Activated CD4-positive, alpha-beta T cell treated with anti-CD3 and anti-CD28 coated beads, Interleukin-2, amount 50 U/mL, for 24 hours (primary cell): ENCODE data around the gene OPN1MW3.
"Not testable (repeated sequence)": the region's sequence is repeated elsewhere in the genome, so short reads cannot be mapped to it uniquely, and the experiment has no call there.

ENCODE experiments used
- DNase-seq, 2 donors: peaks; one replicate each; pipeline ENCODE4 v3.0.0-alpha.2; 2020; ENCODE audit warnings: low read depth in 1 of 2, low spot score in 1 of 2

Gene OPN1MW3

GRCh38 chrX:154257282-154257681 is at the start of gene OPN1MW3:
Gene OPN1MW3 (plus strand): TSS chrX:154257582. CDS start chrX:154257620, 38 bp downstream.
- not testable (repeated sequence) for DNase-seq

GRCh38 chrX:154209670-154210418 is 47.5 kb upstream of the OPN1MW3 start:
- not testable (repeated sequence) for DNase-seq

GRCh38 chrX:154211057-154211456 is 46.3 kb upstream of the OPN1MW3 start:
- DNase-seq, result not testable (repeated sequence)

GRCh38 chrX:154211499-154211898 is 45.9 kb upstream of the OPN1MW3 start:
- DNase-seq, result not testable (repeated sequence)

- DNase-seq, result not testable (repeated sequence)
Observed at GRCh38 chrX:154219456-154219855, 37.9 kb upstream of the OPN1MW3 start, which contains the start of gene OPN1MW2. Gene OPN1MW2 (plus strand): TSS chrX:154219756. CDS start chrX:154219816, 60 bp downstream.

GRCh38 chrX:154225292-154225691 is 32.1 kb upstream of the OPN1MW3 start:
- DNase-seq, result not testable (repeated sequence)

GRCh38 chrX:154226706-154227105 is 30.7 kb upstream of the OPN1MW3 start:
- DNase-seq, result not testable (repeated sequence)

GRCh38 chrX:154231443-154231842 is 25.9 kb upstream of the OPN1MW3 start:
- DNase-seq, result not testable (repeated sequence)

- not testable (repeated sequence) for DNase-seq
Observed at GRCh38 chrX:154233620-154234019, 23.8 kb upstream of the OPN1MW3 start.

GRCh38 chrX:154238939-154239559 is 18.3 kb upstream of the OPN1MW3 start:
- DNase-seq, result not testable (repeated sequence)

GRCh38 chrX:154239982-154240503 is 17.3 kb upstream of the OPN1MW3 start:
- not testable (repeated sequence) for DNase-seq

- not testable (repeated sequence) for DNase-seq
Observed at GRCh38 chrX:154247377-154248045, 9.9 kb upstream of the OPN1MW3 start.

- not testable (repeated sequence) for DNase-seq
Observed at GRCh38 chrX:154248076-154248475, 9.3 kb upstream of the OPN1MW3 start.

GRCh38 chrX:154258711-154259110 is 1.3 kb downstream of the OPN1MW3 start:
- not testable (repeated sequence) for DNase-seq

- not testable (repeated sequence) for DNase-seq
Observed at GRCh38 chrX:154263072-154263471, 5.7 kb downstream of the OPN1MW3 start.

- DNase-seq, result not testable (repeated sequence)
Observed at GRCh38 chrX:154269245-154269644, 11.9 kb downstream of the OPN1MW3 start.

- DNase-seq, result not testable (repeated sequence)
Observed at GRCh38 chrX:154284489-154285338, 27.3 kb downstream of the OPN1MW3 start.

GRCh38 chrX:154286406-154286805 is 29.0 kb downstream of the OPN1MW3 start:
- not testable (repeated sequence) for DNase-seq

- DNase-seq, result no peak
Observed at GRCh38 chrX:154294791-154295574, 37.6 kb downstream of the OPN1MW3 start, which contains the start of gene TEX28. Gene TEX28 (minus strand): TSS chrX:154295124. CDS start chrX:154292117, 3,007 bp downstream.
